ENCODE results near the gene C12orf56. TPM values are rescaled to one million over a fixed set of nuclear protein-coding genes. Genes with fewer than 3 reads are reported as not detected.

C12orf56 gene
- total and polyA plus RNA-seq, 8 donors, result 1.5 to 1.7 (median 1.5) TPM; not detected in 5

GRCh38 chr12:64395739-64396138, 5.2 kb upstream of the C12orf56 start:
- Histone ChIP-seq H3K4me3 (no peak overlapping the region), H3K9me3 (no peaks in the 10 kb centered on the region), H3K4me1 (peaks cover 1 to 9% (median 2%) of the 10 kb centered on the region in 4 donors), H3K27me3 (peaks cover 0 to 23% (median 6%) of the 10 kb centered on the region in 3 donors), H3K27ac (no peak overlapping the region), H3K36me3 (no peaks in the 10 kb centered on the region)
- DNase-seq, result peak in 1 of 2 donors; percentile 40
- intact Hi-C loops (cut with DNase I; ENCODE audit: low total_unique reads), result no loop called here
- 20 to 32% (median 30%) methylated on average over 2 of the region's 2 CpGs for WGBS, 5 donors
- TF ChIP-seq CTCF (IDR thresholded peaks at IDR 0.05), result no peak
- no peak for TF ChIP-seq EP300 (IDR thresholded peaks at IDR 0.05)
- no peak for TF ChIP-seq POLR2A (IDR thresholded peaks at IDR 0.05)
- TF ChIP-seq POLR2AphosphoS5 (IDR thresholded peaks at IDR 0.05), result no peak

- H3K4me3 ChIP-seq, result no peak overlapping the region
- no peaks in the 10 kb centered on the region for H3K36me3 ChIP-seq
- no peak overlapping the region for H3K27ac ChIP-seq
- H3K27me3 ChIP-seq, result peaks cover 0 to 39% (median 17%) of the 10 kb centered on the region in 3 donors
- intact Hi-C loops (cut with DNase I; ENCODE audit: low total_unique reads), result no loop called here
- WGBS, 5 donors, result 59 to 79% (median 71%) methylated on average over 3 of the region's 3 CpGs
- no peak for TF ChIP-seq EP300 (IDR thresholded peaks at IDR 0.05)
- peak in 1 of 7 experiments; percentile 14 for TF ChIP-seq CTCF (IDR thresholded peaks at IDR 0.05)
- H3K9me3 ChIP-seq, result no peaks in the 10 kb centered on the region
- peak in 1 of 2 donors; percentile 53 for DNase-seq
- peaks cover 8 to 16% (median 11%) of the 10 kb centered on the region in 4 donors for H3K4me1 ChIP-seq
These were observed 1.7 kb upstream of the C12orf56 start for GRCh38 chr12:64392221-64392620.

- intact Hi-C loops (cut with DNase I; ENCODE audit: low total_unique reads), result no loop called here
- Histone ChIP-seq H3K4me1 (peaks cover 8 to 12% (median 10%) of the 10 kb centered on the region in 4 donors), H3K27me3 (peaks cover 0 to 39% (median 17%) of the 10 kb centered on the region in 3 donors), H3K4me3 (no peak overlapping the region), H3K36me3 (no peaks in the 10 kb centered on the region), H3K9me3 (no peaks in the 10 kb centered on the region), H3K27ac (no peak overlapping the region)
- TF ChIP-seq CTCF (IDR thresholded peaks at IDR 0.05), result no peak
- no peak for TF ChIP-seq POLR2AphosphoS5 (IDR thresholded peaks at IDR 0.05)
- TF ChIP-seq EP300 (IDR thresholded peaks at IDR 0.05), result no peak
- no peak for TF ChIP-seq POLR2A (IDR thresholded peaks at IDR 0.05)
- WGBS, 5 donors, result 75 to 87% (median 84%) methylated on average over 18 of the region's 18 CpGs
- DNase-seq, result no peak
These were observed 1.4 kb downstream of the C12orf56 start for GRCh38 chr12:64389154-64389553.

GRCh38 chr12:64387197-64387816, 3.3 kb downstream of the C12orf56 start:
- intact Hi-C loops (cut with DNase I; ENCODE audit: low total_unique reads), result no loop called here
- no peaks in the 10 kb centered on the region for H3K9me3 ChIP-seq
- H3K36me3 ChIP-seq, result no peaks in the 10 kb centered on the region
- peaks cover 8 to 12% (median 10%) of the 10 kb centered on the region in 4 donors for H3K4me1 ChIP-seq
- H3K4me3 ChIP-seq, result no peak overlapping the region
- TF ChIP-seq EP300 (IDR thresholded peaks at IDR 0.05) (no peak), POLR2AphosphoS5 (IDR thresholded peaks at IDR 0.05) (no peak), CTCF (IDR thresholded peaks at IDR 0.05) (no peak), POLR2A (IDR thresholded peaks at IDR 0.05) (no peak)
- 85 to 94% (median 87%) methylated on average over 6 of the region's 6 CpGs for WGBS, 5 donors
- DNase-seq, result no peak
- H3K27ac ChIP-seq, result no peak overlapping the region
- peaks cover 0 to 31% (median 17%) of the 10 kb centered on the region in 3 donors for H3K27me3 ChIP-seq

Measured in stomach (tissue), 9 donors.